HG03575 (cell line): ENCODE data around the gene KRT6C.
"Not testable (repeated sequence)": the region's sequence is repeated elsewhere in the genome, so short reads cannot be mapped to it uniquely, and the experiment has no call there.

Source experiments
- ATAC-seq: cut with Tn5 transposase; IDR thresholded peaks from one replicate; pipeline ENCODE4 v1.9.1; 2021; ENCODE audit not compliant: unreplicated experiment, insufficient number of reproducible peaks, low FRiP score; ENCODE audit errors: extremely low read depth

The KRT6C gene

GRCh38 chr12:52501490-52501889 is 27.9 kb upstream of the KRT6C start:
- no peak for ATAC-seq

GRCh38 chr12:52500574-52500973 is 27.0 kb upstream of the KRT6C start:
- ATAC-seq, result not testable (repeated sequence)

DNA sequence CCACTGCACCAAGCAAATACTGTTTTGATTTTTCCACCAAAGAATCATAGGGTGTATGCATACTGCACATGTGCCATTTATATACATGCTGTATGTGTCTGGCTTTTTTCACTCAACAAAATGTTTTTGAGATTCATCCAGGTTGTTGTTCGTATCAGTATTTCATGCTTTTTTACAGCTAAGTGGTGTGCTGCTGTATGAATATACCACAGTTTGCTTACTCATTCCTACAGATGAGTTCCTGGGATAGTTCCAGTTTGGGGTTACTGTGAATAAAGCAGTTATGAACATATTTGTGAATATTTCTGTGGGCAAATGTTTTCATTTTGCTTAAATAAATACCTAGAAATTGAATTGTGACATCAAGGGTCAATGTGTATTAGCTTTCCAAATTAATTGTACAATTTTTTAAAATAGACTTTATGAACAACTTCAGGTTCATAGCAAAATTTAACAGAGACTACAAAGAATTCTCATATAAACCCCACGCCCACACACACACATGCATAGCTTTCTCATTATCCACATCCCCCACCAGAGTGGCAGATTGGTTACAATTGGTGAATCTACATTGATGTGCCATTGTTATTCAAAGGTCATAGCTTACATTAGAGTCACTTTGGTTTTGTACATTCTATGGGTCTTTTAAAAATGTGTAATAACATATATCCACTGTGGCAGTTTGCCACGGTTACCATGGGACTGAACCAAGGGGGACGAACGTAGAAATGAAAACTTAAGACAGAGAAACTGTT is 26.4 kb upstream of the KRT6C start:
- ATAC-seq, result no peak

DNA sequence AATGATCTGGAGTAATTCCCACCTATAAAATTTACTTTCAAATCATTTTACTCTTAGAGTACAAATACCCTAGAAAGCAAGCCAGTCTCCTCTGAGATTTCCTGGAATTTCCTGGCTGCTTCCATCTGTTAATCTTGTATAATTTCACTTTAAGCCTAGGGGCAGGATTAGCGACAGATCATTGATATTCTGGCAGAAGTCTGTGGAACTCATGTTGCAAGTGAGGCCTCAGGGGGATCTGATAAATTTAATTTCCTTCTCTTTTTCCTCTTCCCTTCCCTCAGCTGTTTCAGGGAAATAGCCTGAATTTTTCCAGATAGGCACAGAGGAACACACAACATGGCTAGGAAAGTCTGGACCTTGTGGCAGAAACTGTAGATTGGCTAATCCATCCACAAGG is 25.3 kb upstream of the KRT6C start:
- no peak for ATAC-seq

DNA sequence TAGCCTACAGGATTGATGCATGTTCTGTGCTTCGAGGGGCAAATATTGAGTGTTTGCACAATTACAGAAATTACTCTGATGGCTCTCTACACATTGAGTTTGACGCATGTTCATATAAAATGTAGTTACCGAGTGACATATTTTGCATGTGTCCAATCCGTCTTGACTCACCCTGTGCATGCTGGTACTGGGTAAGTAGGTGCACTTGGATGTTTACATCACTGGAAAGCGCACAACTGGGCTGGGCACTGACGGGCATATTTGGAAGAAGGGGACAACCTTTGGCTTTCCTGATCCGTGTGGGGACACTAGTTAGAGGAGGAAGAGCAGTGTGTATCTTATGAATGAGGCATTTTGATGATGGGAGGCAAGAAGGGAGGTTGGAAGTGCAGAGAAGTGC is 24.4 kb upstream of the KRT6C start:
- no peak for ATAC-seq

DNA sequence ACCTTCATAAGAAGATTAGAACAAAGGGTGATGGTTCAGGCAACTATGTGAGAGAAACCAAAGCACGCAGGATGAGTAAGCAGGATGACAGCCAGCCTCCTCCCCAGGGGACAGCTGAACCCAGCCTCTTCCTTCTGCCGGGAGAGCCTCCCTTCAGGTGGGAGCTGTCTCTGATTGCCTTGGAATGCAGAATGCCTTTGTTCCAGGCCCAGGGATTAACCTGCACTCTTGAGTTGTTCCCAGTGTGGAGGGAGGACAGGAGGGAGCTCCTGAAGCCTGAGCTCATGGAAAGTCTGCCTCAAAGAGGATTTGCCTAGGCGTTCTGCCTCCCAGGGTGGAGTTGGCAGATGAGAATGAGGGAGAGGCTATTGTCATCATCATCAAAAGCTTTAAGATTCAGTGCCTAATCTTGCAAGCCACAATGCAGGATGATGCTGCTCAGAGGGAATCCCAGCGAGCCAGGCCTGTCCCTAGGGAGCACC is 23.0 kb upstream of the KRT6C start:
- ATAC-seq, result no peak

GRCh38 chr12:52496054-52496453 is 22.4 kb upstream of the KRT6C start:
- no peak for ATAC-seq

DNA sequence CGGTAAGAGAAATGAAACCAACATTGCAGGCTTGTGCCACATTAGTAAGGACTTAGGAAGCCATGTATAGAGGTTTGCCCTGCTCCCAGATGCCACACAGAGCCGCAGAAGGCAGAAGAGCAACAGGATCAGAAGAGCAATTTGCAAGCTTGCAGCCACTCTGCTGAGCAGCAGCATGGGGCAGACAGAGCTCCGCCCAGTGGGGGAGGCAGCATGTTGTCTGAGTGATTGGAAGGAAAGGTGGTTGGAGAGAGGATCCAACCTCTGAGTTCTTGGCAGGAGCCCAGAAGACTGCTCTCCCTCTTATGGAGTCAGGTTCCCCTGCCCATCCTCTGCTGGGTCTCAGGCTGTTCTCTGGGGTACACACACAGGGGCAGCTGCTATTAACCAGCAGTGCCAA is 21.8 kb upstream of the KRT6C start:
- no peak for ATAC-seq

DNA sequence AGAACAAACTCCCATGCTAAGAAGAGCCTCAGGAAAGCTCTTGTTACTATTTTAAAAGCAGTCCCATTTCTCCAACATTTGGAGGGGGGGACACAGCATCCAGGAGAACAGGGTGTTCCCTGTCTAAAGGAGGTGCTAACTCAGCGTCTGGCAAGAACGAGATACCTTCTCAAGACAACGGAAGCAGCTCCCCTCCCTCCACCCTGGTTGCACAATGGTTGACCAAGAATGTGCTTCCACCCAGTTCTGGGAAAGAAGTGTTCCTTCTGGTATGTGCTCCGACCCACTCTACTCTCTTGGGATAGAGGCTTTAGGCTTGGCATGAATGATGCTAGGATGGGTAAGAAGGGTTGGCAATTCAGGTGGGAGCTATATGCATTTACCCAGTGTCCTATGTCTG is 20.9 kb upstream of the KRT6C start:
- no peak for ATAC-seq

DNA sequence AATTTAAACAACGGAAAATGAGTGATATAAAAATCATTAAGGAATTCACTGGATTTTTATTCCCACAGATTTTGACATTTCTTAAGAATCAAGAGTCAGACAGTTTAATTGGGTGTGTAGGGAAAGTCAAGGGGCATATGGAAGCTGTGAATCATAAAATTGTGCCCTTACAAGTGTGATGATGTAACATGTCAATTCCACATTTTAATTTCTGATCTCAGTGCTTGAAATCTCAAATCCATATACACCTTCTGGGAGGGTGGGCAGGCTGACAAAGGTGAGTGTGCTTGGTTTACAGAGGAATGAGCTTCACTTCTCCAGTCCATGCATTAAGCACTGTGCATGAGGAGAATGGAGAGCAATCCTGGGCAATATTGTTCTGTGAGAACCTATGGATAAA is 20.5 kb upstream of the KRT6C start:
- ATAC-seq, result no peak

DNA sequence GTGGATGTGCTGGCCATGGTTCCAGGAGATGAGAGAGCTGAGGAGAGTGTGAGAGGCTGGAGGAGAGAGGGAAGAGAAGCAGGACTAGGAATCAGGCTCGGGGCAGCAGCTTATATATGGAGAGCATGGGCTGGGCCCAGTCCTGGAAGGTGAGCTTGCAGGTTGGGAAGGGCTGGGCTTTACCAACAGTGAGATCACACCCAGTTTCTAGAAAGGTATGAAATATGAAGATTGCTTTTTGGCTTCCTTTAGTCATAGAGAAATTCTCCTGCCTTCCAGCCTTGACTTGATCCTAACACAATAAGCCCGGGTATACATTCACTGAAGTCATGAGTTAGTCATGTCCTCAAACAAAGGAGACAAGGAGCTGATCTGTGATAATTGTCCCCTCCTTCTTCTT is 19.6 kb upstream of the KRT6C start, which contains the start of gene KRT6A:
KRT6A (minus strand) TSS at position 86 of the 400 bp plus-strand sequence; CDS start at position 17, 69 bp downstream.
- no peak for ATAC-seq

DNA sequence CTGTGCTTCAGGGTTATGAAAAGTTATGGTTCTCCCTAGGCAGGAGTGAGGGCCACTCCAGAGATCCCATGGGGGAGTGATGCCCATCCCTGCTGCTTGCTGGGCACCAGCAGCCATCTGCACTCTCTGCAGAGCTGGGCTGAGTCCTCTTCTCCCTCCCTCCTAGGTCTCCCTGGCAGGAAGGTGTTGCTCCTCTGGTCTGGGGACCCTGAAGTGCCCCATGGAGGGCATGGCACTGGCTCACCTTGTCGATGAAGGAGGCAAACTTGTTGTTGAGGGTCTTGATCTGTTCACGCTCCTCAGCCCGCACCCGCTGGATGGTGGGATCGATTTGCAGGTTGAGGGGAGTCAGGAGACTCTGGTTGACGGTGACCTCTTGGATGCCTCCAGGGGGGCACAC is 18.8 kb upstream of the KRT6C start:
- ATAC-seq, result not testable (repeated sequence)

DNA sequence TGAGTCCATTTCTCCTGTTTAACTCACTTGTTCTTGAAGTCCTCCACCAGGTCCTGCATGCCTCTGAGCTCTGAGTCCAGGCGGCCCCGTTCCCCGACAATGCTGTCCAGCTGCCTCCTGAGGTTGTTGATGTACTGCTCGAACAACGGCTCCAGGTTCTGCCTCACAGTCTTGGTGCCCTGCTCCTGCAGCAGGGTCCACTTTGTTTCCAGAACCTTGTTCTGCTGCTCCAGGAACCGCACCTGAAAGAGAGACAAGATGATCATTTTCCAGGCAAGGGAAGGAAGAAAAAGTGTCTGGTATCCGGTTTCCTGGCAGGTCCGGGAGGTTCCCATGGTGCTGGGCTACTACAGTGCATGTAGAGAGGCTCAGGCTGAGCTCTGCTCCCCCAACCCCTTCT is 17.9 kb upstream of the KRT6C start:
- ATAC-seq, result not testable (repeated sequence)

DNA sequence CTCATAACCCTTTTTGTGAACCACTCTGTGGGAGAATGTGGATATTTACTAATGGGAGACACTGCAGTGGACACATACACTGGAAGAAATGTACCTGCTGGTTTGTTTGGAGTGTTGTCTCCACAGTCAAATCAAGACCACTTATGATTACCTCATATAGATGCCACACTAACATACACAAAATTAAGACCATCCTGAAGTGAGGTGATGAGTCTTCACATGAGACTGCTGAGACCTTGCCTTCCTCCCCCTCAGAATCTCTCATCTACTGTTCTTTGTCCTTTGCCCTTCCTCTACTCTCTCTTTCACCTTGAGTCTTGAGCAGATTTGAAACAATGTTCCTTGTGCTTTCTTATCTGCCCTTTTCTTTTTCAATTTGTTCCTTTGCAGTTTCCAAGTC is 15.1 kb upstream of the KRT6C start:
- ATAC-seq, result no peak

GRCh38 chr12:52487744-52488443 is 14.3 kb upstream of the KRT6C start:
- ATAC-seq, result not testable (repeated sequence)

DNA sequence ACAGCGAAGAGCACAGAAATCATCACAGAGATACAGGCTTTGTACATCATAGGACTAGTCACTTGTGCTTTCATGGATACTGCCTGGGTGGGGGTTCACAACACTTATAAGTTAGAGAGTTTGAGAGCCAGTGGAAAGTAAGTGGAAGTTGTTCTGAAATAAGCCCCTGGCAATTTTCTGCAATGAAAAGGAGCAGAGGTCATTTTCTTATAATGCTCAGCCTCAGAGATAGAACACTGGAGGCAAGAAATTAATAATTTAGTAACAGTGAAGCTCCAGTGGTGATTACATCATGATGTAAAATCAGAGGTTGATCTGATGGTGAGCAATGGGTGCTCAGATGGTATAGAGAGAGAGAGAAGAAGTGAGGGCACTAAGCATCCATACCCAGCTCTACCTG is 13.6 kb upstream of the KRT6C start:
- no peak for ATAC-seq

DNA sequence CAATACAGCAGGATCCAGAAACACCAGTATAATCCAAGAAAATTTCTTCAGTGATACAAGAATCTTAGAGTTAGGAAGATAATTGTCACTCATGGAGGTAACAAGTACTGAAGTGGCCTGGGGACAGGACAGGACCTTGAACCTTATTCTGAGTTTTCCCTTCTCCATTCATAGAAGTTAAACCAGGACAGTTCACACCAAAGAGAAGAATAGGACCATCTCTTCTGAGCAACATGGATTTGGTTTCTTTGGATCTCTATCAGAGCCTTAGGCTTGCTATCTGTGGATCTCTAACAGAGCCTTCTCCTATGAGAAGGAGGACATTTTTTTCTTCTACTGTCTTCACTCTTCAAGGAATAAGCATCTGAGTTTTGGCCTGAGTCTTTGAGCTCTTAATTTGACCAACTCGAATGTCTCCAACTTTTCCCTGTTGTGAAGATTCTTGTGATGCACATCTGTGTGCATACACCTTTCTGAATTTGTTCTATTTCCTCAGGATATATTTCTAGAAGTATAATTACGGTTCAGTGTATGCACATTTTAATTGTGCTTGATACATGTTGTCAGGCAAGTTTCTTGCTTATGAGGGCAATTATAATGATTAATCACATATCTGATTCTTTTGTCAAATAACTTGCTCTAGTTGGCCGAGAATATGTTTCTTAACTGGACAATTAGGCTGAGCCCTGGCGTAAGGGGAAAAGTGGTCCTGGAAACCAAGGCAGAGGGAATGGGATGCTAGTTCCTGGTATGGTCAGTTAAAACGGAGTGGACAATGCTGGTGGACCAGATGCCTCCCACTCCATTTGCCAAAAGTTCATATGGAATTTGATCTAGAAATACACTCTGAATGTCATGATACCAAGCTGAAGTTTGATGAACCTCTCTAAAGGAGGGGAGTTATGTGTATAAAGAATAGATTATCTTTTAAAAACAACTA is 12.8 kb upstream of the KRT6C start:
- no peak for ATAC-seq

DNA sequence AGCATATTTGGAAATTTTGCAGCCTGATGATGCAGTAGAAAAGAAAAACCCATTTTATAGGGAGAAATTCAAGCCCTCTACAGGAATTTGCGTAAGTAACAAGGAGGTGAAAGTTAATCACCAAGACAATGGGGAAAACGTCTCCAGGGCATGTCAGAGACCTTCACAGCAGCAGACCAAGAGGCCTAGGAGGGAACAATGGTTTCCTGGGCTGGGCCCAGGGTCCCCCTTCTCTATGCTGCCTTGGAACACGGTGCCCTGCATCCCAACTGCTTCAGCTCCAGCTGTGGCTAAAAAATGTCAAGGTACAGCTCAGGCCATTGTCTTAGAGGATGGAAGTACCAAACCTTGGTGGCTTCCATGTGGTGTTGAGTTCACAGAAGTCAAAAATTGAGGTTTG is 6.5 kb upstream of the KRT6C start:
- no peak for ATAC-seq

- no peak for ATAC-seq
Measured at GRCh38 chr12:52477651-52478050, 4.0 kb upstream of the KRT6C start.
